HEK293 (cell line): ENCODE measurements around the gene OR1F1.

ENCODE experiments used
- GLI2 ChIP-seq: fragments of 450-650 bp; formaldehyde crosslinking; IDR thresholded peaks from 2 replicates; pipeline ENCODE4; 2017; ENCODE audit warnings: missing biosample characterization, missing genetic modification characterization, low read depth, borderline replicate concordance
- GLIS1 ChIP-seq: fragments of 450-650 bp; formaldehyde crosslinking; IDR thresholded peaks from 2 replicates; pipeline ENCODE4 v1.5.1; 2016; ENCODE audit warnings: missing biosample characterization, missing genetic modification characterization
- PRDM1 ChIP-seq: fragments of 450-650 bp; formaldehyde crosslinking; IDR thresholded peaks from 2 replicates; pipeline ENCODE4; 2016; ENCODE audit warnings: missing biosample characterization, missing genetic modification characterization
- SP3 ChIP-seq: fragments of 450-650 bp; formaldehyde crosslinking; IDR thresholded peaks from 2 replicates; pipeline ENCODE4 v1.5.1; 2016; ENCODE audit warnings: missing biosample characterization, missing genetic modification characterization
- TRIM28 ChIP-seq: IDR thresholded peaks from 2 replicates; pipeline ENCODE4 v1.6.1; 2011; ENCODE audit warnings: low read length, control low read depth, borderline replicate concordance
- ZFP37 ChIP-seq: fragments of 450-650 bp; formaldehyde crosslinking; IDR thresholded peaks from 2 replicates; pipeline ENCODE4 v1.5.1; 2016; ENCODE audit warnings: missing biosample characterization, missing genetic modification characterization
- ZNF10 ChIP-seq: fragments of 450-650 bp; formaldehyde crosslinking; IDR thresholded peaks from 2 replicates; pipeline ENCODE4 v1.5.1; 2017; ENCODE audit warnings: missing biosample characterization, missing genetic modification characterization
- ZNF202 ChIP-seq: fragments of 450-650 bp; formaldehyde crosslinking; IDR thresholded peaks from 2 replicates; pipeline ENCODE4 v1.5.1; 2016; ENCODE audit warnings: missing biosample characterization, missing genetic modification characterization, borderline replicate concordance
- ZNF24 ChIP-seq: fragments of 450-650 bp; formaldehyde crosslinking; IDR thresholded peaks from 2 replicates; pipeline ENCODE4 v1.5.1; 2016; ENCODE audit warnings: missing biosample characterization, missing genetic modification characterization
- ZNF366 ChIP-seq: fragments of 450-650 bp; formaldehyde crosslinking; conservative IDR thresholded peaks from 2 replicates; pipeline ENCODE4 v1.5.1; 2016; ENCODE audit warnings: missing biosample characterization, missing genetic modification characterization
- ZNF544 ChIP-seq: fragments of 450-650 bp; formaldehyde crosslinking; IDR thresholded peaks from 2 replicates; pipeline ENCODE4 v1.5.0; 2017; ENCODE audit warnings: missing biosample characterization, missing genetic modification characterization
- ZNF561 ChIP-seq: fragments of 450-650 bp; IDR thresholded peaks from 2 replicates; pipeline ENCODE4 v1.5.1; 2018; ENCODE audit warnings: missing biosample characterization, missing genetic modification characterization, borderline replicate concordance
- ZNF600 ChIP-seq: fragments of 450-650 bp; formaldehyde crosslinking; IDR thresholded peaks from 2 replicates; pipeline ENCODE4 v1.5.1; 2016; ENCODE audit warnings: missing biosample characterization, missing genetic modification characterization
- ZNF677 ChIP-seq: fragments of 450-650 bp; IDR thresholded peaks from 2 replicates; pipeline ENCODE4 v1.5.0; 2018; ENCODE audit warnings: missing biosample characterization, mild to moderate bottlenecking, missing genetic modification characterization, moderate library complexity
- ZNF76 ChIP-seq: fragments of 450-650 bp; formaldehyde crosslinking; IDR thresholded peaks from 2 replicates; pipeline ENCODE4; 2016; ENCODE audit warnings: low read depth, missing biosample characterization, missing genetic modification characterization, borderline replicate concordance
- ZNF768 ChIP-seq: fragments of 450-650 bp; formaldehyde crosslinking; IDR thresholded peaks from 2 replicates; pipeline ENCODE4 v1.5.1; 2018; ENCODE audit warnings: missing biosample characterization, mild to moderate bottlenecking, missing genetic modification characterization
- ZNF785 ChIP-seq: fragments of 450-650 bp; formaldehyde crosslinking; IDR thresholded peaks from 2 replicates; pipeline ENCODE4 v1.5.1; 2016; ENCODE audit warnings: missing biosample characterization, missing genetic modification characterization
- ZSCAN30 ChIP-seq: fragments of 450-650 bp; IDR thresholded peaks from 2 replicates; pipeline ENCODE4 v1.5.1; 2018; ENCODE audit warnings: missing biosample characterization, mild to moderate bottlenecking, missing genetic modification characterization, moderate library complexity
- TF ChIP-seq, protein P1 (sequence below): fragments of 450-650 bp; formaldehyde crosslinking; IDR thresholded peaks from 2 replicates; pipeline ENCODE4 v1.5.1; 2017; ENCODE audit warnings: missing biosample characterization, missing genetic modification characterization
- TF ChIP-seq, protein P2 (sequence below): fragments of 450-650 bp; formaldehyde crosslinking; IDR thresholded peaks from 2 replicates; pipeline ENCODE4 v1.5.1; 2017; ENCODE audit warnings: missing biosample characterization, missing genetic modification characterization
- TF ChIP-seq, protein P3 (sequence below): fragments of 450-650 bp; formaldehyde crosslinking; conservative IDR thresholded peaks from 2 replicates; pipeline ENCODE4 v1.5.1; 2016; ENCODE audit warnings: low read depth, missing biosample characterization, missing genetic modification characterization
- TF ChIP-seq, protein P4 (sequence below): fragments of 450-650 bp; formaldehyde crosslinking; IDR thresholded peaks from 2 replicates; pipeline ENCODE4 v1.5.0; 2017; ENCODE audit warnings: missing biosample characterization, missing genetic modification characterization, borderline replicate concordance
- TF ChIP-seq, protein P5 (sequence below): fragments of 450-650 bp; formaldehyde crosslinking; IDR thresholded peaks from 2 replicates; pipeline ENCODE4 v1.5.1; 2016; ENCODE audit warnings: missing biosample characterization, missing genetic modification characterization
- TF ChIP-seq, protein P6 (sequence below): fragments of 450-650 bp; formaldehyde crosslinking; IDR thresholded peaks from 2 replicates; pipeline ENCODE4 v1.5.1; 2016; ENCODE audit warnings: missing biosample characterization, missing genetic modification characterization
- TF ChIP-seq, protein P7 (sequence below): fragments of 450-650 bp; formaldehyde crosslinking; IDR thresholded peaks from 2 replicates; pipeline ENCODE4 v1.5.1; 2016; ENCODE audit warnings: missing biosample characterization, missing genetic modification characterization

OR1F1 gene

DNA sequence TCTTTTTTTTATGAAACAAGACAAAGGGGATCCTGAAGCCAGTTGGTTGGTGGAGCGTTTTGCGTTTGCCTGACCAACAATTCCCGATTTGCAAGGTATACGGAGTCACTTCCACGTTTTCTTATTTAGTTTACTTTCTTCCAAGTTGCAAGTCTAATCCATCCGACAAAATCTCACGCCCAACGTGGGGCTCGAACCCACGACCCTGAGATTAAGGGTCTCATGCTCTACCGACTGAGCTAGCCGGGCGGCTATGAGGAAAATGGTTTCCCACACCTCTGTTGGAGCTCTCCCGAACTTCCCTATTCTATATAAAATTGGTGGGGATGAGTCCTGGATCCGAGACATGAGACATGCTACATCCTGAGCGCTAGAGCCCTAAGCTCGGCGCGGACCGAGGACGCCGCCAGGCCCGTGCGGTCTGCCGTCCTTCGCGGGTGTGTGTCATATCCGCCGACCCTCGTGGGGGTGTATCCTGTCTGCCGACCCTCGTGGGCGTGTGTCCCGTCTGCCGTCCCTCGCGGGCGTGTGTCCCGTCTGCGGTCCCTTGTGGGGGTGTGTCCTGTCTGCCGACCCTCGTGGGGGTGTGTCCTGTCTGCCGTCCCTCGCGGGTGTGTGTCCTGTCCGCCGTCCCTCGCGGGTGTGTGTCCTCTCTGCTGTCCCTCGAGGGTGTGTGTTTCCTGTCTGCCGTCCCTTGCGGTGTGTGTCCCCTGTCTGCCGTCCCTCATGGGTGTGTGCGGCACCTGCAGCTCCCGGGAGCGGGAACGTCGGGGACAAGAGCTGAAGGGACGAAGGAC lies 30.6 kb upstream of the OR1F1 start (continued):
- TF ChIP-seq ZNF366 (tag by site-specific recombination) (peak; percentile 61; the same call in 1 of the 2 replicates), ZNF24 (tag by site-specific recombination) (peak; percentile 85), TRIM28 (0 out of 2 replicates have a peak, but pooled peaks have one; percentile 23), ZNF544 (tag by site-specific recombination) (no peak), PRDM1 (tag by site-specific recombination) (peak; percentile 80), ZNF76 (tag by site-specific recombination) (0 out of 2 replicates have a peak, but pooled peaks have one; percentile 40), ZNF202 (tag by site-specific recombination) (no peak), ZSCAN30 (tag by site-specific recombination) (peak; percentile 78), ZNF768 (tag by site-specific recombination) (no peak), SP3 (peak; percentile 63), ZNF785 (tag by site-specific recombination) (0 out of 2 replicates have a peak, but pooled peaks have one; percentile 18), ZNF561 (tag by site-specific recombination) (peak; percentile 92), ZNF10 (0 out of 2 replicates have a peak, but pooled peaks have one; percentile 19), ZNF600 (tag by site-specific recombination) (peak; percentile 96), GLI2 (tag by site-specific recombination) (no peak; the same call in 1 of the 2 replicates), ZNF677 (tag by site-specific recombination) (no peak), ZFP37 (tag by site-specific recombination) (0 out of 2 replicates have a peak, but pooled peaks have one; percentile 12), GLIS1 (tag by site-specific recombination) (0 out of 2 replicates have a peak, but pooled peaks have one; percentile 5)
- TF ChIP-seq, protein P1, sequence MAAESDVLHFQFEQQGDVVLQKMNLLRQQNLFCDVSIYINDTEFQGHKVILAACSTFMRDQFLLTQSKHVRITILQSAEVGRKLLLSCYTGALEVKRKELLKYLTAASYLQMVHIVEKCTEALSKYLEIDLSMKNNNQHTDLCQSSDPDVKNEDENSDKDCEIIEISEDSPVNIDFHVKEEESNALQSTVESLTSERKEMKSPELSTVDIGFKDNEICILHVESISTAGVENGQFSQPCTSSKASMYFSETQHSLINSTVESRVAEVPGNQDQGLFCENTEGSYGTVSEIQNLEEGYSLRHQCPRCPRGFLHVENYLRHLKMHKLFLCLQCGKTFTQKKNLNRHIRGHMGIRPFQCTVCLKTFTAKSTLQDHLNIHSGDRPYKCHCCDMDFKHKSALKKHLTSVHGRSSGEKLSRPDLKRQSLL (tag by site-specific recombination): peak; percentile 97
- TF ChIP-seq, protein P2, sequence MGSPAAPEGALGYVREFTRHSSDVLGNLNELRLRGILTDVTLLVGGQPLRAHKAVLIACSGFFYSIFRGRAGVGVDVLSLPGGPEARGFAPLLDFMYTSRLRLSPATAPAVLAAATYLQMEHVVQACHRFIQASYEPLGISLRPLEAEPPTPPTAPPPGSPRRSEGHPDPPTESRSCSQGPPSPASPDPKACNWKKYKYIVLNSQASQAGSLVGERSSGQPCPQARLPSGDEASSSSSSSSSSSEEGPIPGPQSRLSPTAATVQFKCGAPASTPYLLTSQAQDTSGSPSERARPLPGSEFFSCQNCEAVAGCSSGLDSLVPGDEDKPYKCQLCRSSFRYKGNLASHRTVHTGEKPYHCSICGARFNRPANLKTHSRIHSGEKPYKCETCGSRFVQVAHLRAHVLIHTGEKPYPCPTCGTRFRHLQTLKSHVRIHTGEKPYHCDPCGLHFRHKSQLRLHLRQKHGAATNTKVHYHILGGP (tag by site-specific recombination): no peak
- TF ChIP-seq, protein P3, sequence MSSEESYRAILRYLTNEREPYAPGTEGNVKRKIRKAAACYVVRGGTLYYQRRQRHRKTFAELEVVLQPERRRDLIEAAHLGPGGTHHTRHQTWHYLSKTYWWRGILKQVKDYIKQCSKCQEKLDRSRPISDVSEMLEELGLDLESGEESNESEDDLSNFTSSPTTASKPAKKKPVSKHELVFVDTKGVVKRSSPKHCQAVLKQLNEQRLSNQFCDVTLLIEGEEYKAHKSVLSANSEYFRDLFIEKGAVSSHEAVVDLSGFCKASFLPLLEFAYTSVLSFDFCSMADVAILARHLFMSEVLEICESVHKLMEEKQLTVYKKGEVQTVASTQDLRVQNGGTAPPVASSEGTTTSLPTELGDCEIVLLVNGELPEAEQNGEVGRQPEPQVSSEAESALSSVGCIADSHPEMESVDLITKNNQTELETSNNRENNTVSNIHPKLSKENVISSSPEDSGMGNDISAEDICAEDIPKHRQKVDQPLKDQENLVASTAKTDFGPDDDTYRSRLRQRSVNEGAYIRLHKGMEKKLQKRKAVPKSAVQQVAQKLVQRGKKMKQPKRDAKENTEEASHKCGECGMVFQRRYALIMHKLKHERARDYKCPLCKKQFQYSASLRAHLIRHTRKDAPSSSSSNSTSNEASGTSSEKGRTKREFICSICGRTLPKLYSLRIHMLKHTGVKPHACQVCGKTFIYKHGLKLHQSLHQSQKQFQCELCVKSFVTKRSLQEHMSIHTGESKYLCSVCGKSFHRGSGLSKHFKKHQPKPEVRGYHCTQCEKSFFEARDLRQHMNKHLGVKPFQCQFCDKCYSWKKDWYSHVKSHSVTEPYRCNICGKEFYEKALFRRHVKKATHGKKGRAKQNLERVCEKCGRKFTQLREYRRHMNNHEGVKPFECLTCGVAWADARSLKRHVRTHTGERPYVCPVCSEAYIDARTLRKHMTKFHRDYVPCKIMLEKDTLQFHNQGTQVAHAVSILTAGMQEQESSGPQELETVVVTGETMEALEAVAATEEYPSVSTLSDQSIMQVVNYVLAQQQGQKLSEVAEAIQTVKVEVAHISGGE (tag by site-specific recombination): peak; percentile 94
- TF ChIP-seq, protein P4, sequence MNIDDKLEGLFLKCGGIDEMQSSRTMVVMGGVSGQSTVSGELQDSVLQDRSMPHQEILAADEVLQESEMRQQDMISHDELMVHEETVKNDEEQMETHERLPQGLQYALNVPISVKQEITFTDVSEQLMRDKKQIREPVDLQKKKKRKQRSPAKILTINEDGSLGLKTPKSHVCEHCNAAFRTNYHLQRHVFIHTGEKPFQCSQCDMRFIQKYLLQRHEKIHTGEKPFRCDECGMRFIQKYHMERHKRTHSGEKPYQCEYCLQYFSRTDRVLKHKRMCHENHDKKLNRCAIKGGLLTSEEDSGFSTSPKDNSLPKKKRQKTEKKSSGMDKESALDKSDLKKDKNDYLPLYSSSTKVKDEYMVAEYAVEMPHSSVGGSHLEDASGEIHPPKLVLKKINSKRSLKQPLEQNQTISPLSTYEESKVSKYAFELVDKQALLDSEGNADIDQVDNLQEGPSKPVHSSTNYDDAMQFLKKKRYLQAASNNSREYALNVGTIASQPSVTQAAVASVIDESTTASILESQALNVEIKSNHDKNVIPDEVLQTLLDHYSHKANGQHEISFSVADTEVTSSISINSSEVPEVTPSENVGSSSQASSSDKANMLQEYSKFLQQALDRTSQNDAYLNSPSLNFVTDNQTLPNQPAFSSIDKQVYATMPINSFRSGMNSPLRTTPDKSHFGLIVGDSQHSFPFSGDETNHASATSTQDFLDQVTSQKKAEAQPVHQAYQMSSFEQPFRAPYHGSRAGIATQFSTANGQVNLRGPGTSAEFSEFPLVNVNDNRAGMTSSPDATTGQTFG (tag by site-specific recombination): no peak
- TF ChIP-seq, protein P5, sequence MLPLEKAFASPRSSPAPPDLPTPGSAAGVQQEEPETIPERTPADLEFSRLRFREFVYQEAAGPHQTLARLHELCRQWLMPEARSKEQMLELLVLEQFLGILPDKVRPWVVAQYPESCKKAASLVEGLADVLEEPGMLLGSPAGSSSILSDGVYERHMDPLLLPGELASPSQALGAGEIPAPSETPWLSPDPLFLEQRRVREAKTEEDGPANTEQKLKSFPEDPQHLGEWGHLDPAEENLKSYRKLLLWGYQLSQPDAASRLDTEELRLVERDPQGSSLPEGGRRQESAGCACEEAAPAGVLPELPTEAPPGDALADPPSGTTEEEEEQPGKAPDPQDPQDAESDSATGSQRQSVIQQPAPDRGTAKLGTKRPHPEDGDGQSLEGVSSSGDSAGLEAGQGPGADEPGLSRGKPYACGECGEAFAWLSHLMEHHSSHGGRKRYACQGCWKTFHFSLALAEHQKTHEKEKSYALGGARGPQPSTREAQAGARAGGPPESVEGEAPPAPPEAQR (tag by site-specific recombination): no peak
- TF ChIP-seq, protein P6, sequence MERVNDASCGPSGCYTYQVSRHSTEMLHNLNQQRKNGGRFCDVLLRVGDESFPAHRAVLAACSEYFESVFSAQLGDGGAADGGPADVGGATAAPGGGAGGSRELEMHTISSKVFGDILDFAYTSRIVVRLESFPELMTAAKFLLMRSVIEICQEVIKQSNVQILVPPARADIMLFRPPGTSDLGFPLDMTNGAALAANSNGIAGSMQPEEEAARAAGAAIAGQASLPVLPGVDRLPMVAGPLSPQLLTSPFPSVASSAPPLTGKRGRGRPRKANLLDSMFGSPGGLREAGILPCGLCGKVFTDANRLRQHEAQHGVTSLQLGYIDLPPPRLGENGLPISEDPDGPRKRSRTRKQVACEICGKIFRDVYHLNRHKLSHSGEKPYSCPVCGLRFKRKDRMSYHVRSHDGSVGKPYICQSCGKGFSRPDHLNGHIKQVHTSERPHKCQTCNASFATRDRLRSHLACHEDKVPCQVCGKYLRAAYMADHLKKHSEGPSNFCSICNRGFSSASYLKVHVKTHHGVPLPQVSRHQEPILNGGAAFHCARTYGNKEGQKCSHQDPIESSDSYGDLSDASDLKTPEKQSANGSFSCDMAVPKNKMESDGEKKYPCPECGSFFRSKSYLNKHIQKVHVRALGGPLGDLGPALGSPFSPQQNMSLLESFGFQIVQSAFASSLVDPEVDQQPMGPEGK (tag by site-specific recombination): peak; percentile 84
- TF ChIP-seq, protein P7, sequence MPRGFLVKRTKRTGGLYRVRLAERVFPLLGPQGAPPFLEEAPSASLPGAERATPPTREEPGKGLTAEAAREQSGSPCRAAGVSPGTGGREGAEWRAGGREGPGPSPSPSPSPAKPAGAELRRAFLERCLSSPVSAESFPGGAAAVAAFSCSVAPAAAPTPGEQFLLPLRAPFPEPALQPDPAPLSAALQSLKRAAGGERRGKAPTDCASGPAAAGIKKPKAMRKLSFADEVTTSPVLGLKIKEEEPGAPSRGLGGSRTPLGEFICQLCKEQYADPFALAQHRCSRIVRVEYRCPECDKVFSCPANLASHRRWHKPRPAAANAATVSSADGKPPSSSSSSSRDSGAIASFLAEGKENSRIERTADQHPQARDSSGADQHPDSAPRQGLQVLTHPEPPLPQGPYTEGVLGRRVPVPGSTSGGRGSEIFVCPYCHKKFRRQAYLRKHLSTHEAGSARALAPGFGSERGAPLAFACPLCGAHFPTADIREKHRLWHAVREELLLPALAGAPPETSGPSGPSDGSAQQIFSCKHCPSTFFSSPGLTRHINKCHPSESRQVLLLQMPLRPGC: no peak; the same call in 1 of the 2 replicates
